ENCODE data around the gene MID2. TPM values are rescaled to one million over a fixed set of nuclear protein-coding genes. Genes with fewer than 3 reads are reported as not detected.

Gene MID2
- total RNA-seq, 1 donor from 2014 or later = 9.4 TPM

DNA sequence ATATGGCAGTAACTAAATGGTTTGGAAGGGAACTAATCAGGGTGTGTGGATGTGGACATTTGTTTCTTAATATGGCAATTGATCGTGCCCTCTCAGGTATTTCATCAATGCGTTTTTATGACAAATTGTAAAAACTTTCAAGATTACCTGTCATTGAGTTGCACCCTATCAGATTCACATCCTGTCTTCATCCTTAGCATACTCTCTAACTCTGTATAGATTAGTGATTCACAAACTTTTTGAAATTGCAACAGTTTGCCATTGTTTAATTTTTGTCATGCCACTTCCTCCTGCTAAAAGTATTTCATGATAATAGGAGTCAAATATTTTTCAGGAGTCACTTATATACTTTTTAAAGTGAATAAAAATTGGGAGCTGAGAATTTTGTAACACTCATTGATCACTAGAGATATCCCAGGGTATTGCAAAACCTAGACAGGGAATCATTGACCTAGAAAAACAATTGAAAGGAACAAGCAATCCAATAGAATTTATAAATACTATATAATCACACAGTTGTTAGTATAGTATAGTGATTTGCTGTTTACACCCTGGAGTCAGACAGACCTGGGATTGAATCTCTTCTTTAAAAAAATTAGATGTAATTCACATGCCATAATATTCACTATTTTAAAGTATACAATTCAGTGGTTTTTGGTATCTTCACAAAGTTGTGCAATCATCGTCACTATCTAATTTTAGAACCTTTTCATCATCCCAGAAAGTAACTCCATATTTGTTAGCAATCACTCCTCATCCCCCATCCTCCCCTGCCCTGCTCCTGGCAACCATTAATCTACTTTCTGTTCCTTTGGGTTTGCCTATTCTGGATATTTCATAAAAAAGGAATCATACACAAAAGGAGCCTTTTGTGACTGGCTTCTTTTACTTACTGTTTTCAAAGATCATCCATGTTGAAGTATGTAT, 8.9 kb downstream of the MID2 start:
- Mint-ChIP-seq H3K4me1 (no peaks in the 10 kb centered on the region), H3K27me3 (ENCODE audit: low read depth) (no peaks in the 10 kb centered on the region), H3K36me3 (no peaks in the 10 kb centered on the region), H3K4me3 (no peak overlapping the region), H3K27ac (no peak overlapping the region), H3K9me3 (peaks cover 22% of the 10 kb centered on the region)
- TF ChIP-seq, protein P1, sequence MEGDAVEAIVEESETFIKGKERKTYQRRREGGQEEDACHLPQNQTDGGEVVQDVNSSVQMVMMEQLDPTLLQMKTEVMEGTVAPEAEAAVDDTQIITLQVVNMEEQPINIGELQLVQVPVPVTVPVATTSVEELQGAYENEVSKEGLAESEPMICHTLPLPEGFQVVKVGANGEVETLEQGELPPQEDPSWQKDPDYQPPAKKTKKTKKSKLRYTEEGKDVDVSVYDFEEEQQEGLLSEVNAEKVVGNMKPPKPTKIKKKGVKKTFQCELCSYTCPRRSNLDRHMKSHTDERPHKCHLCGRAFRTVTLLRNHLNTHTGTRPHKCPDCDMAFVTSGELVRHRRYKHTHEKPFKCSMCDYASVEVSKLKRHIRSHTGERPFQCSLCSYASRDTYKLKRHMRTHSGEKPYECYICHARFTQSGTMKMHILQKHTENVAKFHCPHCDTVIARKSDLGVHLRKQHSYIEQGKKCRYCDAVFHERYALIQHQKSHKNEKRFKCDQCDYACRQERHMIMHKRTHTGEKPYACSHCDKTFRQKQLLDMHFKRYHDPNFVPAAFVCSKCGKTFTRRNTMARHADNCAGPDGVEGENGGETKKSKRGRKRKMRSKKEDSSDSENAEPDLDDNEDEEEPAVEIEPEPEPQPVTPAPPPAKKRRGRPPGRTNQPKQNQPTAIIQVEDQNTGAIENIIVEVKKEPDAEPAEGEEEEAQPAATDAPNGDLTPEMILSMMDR (IDR thresholded peaks at IDR 0.05; ENCODE audit: unreplicated experiment) = no peak
- DNase-seq (ENCODE audit: low spot score in 2 of 2, unreplicated experiment in 2 of 2) = no peak

DNA sequence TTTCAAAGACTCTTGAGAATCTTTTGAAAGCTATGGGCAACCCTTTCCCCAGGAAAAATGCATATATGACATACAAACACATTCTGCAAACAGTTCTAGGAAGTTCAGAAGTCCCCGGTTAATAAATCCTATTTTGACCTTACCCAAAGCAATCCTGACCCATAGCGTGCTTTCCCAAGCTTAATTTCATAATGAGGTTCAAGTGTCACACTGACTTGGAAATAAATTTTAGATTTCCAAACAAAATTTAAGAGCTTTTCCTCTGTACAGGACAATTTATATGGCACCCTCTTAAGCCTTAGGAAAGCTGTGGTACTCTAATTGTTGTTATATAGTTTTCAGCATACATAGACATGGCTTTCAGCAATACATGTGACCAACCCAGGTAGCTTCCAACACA, 11.3 kb downstream of the MID2 start:
- no peak overlapping the region for H3K27ac Mint-ChIP-seq
- peaks cover 23% of the 10 kb centered on the region for H3K9me3 Mint-ChIP-seq
- no peaks in the 10 kb centered on the region for H3K27me3 Mint-ChIP-seq (ENCODE audit: low read depth)
- DNase-seq (ENCODE audit: low spot score in 2 of 2, unreplicated experiment in 2 of 2) = no peak
- no peaks in the 10 kb centered on the region for H3K4me1 Mint-ChIP-seq
- H3K36me3 Mint-ChIP-seq = peaks cover 3% of the 10 kb centered on the region
- TF ChIP-seq, protein P1 (IDR thresholded peaks at IDR 0.05; ENCODE audit: unreplicated experiment) = no peak
- no peak overlapping the region for H3K4me3 Mint-ChIP-seq

DNA sequence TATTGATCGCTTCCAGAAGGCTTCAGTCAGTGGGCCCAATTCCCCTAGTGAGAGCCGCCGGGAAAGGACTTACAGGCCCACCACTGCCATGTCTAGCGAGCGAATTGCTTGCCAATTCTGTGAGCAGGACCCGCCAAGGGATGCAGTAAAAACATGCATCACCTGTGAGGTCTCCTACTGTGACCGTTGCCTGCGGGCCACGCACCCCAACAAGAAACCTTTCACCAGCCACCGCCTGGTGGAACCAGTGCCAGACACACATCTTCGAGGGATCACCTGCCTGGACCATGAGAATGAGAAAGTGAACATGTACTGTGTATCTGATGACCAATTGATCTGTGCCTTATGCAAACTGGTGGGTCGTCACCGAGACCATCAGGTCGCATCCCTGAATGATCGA, 15.3 kb downstream of the MID2 start:
- TF ChIP-seq, protein P1 (IDR thresholded peaks at IDR 0.05; ENCODE audit: unreplicated experiment) = no peak
- H3K27me3 Mint-ChIP-seq (ENCODE audit: low read depth) = no peaks in the 10 kb centered on the region
- H3K27ac Mint-ChIP-seq = no peak overlapping the region
- peaks cover 15% of the 10 kb centered on the region for H3K9me3 Mint-ChIP-seq
- H3K4me1 Mint-ChIP-seq = no peaks in the 10 kb centered on the region
- peaks cover 3% of the 10 kb centered on the region for H3K36me3 Mint-ChIP-seq
- H3K4me3 Mint-ChIP-seq = no peak overlapping the region
- no peak for DNase-seq (ENCODE audit: low spot score in 2 of 2, unreplicated experiment in 2 of 2)

DNA sequence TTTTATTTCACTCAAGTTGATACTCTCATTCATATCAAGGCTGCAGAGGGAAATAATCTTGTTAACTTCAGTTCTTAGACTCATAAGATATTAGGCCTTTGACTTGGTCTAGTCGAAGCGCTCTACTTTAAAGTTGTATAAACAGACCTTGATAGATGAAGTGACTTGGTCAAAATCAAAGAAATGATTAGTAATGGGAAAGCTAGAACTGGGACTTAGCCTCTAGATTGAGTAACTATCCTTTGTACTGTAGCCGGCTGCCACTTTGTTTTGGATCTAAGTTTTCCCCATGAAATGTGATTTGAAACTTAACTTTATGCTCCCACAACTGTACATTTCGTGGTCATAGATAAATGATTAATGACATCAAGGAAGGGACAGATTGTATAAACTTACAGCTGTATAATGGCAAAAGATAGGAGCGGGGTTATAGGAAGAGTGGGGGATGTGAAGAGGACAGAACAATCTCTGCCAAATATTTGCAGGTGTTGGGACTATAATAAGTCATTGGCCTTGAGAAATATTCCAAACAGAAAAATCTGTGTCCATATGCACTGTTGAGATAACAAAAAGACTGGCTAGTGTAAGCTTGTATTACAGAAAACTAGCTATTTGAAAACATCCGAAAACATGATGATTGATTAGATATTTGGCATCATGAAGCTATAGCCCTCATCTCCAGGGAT, 17.2 kb downstream of the MID2 start:
- Mint-ChIP-seq H3K9me3 (peaks cover 9% of the 10 kb centered on the region), H3K4me1 (no peaks in the 10 kb centered on the region), H3K4me3 (no peak overlapping the region), H3K27me3 (ENCODE audit: low read depth) (no peaks in the 10 kb centered on the region), H3K36me3 (peaks cover 3% of the 10 kb centered on the region), H3K27ac (no peak overlapping the region)
- DNase-seq (ENCODE audit: low spot score in 2 of 2, unreplicated experiment in 2 of 2) = no peak
- TF ChIP-seq, protein P1 (IDR thresholded peaks at IDR 0.05; ENCODE audit: unreplicated experiment) = no peak

DNA sequence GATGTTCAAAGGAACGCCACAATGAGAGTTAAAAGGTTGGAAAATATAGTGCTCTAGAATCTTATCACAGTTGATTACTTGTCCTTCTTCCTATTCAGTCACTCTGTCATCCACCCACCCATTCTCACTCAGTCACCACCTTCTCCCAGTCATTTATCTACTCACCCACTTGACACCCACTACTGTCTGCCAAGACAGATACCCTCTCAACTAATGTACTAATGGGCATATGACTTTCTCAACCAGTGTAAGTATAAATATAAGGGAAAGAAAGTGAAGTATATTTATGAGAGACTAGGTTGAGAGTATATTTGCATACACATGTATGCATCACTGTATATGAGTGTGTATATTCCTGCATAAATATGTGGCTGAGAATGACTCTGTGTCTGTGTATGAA, 20.0 kb downstream of the MID2 start:
- Mint-ChIP-seq H3K4me3 (no peak overlapping the region), H3K4me1 (peaks cover 7% of the 10 kb centered on the region), H3K27me3 (ENCODE audit: low read depth) (no peaks in the 10 kb centered on the region), H3K9me3 (peaks cover 14% of the 10 kb centered on the region), H3K36me3 (peaks cover 3% of the 10 kb centered on the region), H3K27ac (no peak overlapping the region)
- DNase-seq (ENCODE audit: low spot score in 2 of 2, unreplicated experiment in 2 of 2) = no peak
- TF ChIP-seq, protein P1 (IDR thresholded peaks at IDR 0.05; ENCODE audit: unreplicated experiment) = no peak
